GM18517 (cell line): ENCODE measurements around the gene ACP2.

Experiments used
- ATAC-seq: cut with Tn5 transposase; IDR thresholded peaks from one replicate; pipeline ENCODE4 v1.9.1; 2021; ENCODE audit warnings: mild to moderate bottlenecking, moderate library complexity; ENCODE audit not compliant: unreplicated experiment

The ACP2 gene

GRCh38 chr11:47244448-47245350 lies 3.9 kb downstream of the ACP2 start:
- no peak for ATAC-seq

DNA sequence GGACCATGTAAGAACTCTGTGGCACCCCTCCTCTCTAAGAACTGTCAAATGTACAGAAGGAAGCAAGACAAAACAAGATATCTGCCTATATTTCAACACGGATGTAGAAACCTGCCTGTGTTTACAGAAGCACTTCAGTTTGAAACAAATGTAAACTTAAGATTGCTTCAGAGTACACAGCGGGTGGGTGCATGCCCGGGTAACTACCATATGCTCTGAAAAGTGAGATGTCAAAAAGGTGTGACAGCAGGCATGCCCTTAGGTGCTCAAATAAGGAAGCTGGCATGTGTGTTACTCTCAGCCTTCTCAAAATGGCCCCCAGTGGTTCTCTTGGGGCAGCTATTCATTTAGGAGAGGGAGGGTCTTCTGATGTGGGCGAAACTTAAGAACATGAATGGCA lies 5.2 kb downstream of the ACP2 start:
- no peak for ATAC-seq

DNA sequence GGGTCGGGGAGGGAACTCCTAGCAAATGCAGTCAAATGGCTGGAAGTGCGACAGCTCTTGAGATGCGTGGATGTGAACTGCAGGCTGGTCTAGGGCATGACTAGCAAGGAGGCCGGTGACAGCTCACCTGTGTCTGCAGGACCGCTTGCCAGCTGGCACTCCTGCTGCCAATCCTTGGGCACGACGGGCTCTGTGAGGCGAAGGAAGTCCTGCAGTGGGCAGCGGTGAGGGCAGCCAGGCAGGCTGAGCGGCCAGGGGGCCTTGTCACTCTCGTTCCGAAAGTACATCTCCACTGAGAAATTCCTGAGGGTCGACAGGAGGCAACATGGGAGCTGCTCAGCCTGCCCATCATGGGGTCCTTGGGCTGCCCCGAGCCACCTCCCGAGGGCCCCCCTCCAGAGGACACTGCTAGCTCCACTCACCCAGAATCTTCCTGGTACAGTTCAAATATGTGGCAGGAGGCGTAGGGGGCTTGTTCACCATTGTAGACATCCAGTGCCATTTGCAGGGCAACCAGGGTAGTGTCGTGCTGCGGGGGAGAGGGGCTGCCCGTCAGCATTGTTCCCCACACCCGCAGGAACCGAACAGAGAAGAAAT lies 5.9 kb downstream of the ACP2 start:
- ATAC-seq: no peak

DNA sequence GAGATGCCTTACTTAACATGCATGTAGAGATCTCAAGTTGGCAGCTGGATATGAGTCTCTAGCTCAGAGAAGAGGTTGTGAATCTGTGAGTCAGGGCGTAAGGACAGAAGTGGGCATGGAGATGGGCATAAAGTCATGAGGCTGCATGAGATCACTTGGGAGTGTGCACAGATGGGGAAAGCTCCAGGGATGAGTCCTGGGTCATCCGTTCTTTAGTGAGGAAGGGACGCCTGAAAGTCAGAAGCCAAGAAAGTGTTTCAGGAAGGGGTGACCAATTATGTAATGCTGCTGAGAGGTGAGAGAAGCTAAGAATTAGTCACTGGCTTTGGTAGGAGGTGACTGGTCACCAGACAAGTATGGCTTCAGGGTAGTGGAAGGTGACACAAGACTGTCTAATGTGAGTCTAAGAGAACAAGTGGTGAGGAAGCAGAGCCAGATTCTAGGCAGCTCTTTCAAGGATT lies 6.7 kb downstream of the ACP2 start:
- no peak for ATAC-seq

DNA sequence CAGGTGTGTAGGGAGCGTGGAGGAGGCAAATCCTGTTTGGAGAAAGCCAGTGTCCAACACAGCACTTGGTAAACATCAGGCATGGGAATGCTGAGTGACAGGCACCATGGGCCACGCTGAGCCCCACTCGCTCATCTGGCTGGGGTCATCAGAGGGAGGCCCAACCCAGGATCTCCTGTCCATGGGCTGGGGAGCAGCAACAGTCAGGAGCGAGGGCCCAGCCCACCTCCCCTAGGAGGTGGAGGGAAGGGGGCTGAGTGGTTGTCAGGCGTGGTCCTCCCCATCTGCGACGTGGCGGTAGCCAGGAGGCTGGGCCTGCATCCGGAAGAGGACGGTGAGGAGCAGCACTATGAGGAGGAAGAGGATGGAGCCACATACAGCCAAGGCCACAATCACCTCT lies 8.8 kb downstream of the ACP2 start:
- no peak for ATAC-seq

DNA sequence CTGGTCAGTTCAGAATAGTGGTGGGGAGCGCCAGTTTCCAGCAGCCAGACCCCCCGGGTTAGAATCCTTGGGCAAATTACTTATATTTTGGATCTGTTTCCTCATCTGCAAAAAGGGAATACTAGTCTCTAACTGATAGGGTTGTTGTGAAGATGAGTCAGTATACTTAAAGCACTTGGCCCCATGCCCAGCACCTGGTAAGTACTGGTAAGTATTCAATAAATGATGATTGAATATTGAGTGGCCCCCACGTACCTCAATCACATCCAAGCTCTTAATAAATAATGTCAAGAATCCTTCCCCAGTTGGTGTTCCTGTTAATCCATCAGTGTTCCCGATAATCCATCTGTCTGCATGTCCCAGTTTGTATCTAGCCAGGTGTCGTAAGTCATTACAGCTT lies 12.1 kb downstream of the ACP2 start:
- ATAC-seq: no peak

- no peak for ATAC-seq
Observed at GRCh38 chr11:47235163-47235562, 13.5 kb downstream of the ACP2 start.

DNA sequence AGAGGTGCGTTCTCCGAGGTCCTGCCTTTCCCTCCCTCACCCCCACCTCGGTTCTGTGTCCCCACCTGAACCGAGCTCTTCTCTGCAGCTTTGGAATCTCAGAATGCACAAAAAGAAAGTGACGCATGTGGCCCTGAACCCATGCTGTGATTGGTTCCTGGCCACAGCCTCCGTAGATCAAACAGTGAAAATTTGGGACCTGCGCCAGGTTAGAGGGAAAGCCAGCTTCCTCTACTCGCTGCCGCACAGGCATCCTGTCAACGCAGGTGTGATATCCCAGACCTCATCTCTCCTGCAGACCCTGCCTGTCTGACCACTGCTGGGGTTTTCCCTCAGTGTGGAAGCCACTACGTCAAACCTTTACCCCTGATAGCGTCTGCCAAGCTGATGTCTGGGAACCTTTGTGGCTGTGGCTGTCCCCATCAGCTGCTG lies 13.9 kb downstream of the ACP2 start:
- no peak for ATAC-seq

DNA sequence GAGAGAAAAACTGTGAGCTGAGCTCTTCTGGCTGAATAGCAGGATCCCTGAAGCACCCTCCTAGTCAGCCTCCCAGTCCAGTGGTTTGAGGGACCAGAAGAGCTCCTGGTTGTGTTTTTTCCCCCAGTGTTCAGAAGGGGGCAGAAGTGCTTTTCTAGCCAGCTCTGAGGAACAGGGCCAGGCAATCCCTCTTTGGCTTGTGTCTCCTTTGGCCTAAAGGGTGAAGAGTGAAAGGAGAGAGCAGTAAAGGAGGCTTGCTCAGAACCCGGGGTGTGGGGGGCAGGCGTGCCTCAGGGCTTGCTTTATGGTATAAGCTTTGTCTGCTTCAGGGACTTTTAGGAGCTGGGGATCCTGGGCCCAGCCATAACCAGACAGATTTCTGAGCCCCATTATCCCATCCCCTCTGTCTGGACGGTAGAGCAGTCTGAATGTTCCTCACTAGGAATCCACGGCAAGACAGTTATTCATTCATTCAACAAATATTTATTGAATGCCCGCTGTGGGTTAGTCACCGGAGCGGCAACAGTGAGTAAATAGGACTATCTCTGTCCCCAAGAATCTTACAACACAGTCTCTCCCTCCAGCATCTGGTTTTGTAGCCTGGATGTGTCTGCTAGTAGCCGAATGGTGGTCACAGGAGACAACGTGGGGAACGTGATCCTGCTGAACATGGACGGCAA lies 14.5 kb downstream of the ACP2 start:
- no peak for ATAC-seq

DNA sequence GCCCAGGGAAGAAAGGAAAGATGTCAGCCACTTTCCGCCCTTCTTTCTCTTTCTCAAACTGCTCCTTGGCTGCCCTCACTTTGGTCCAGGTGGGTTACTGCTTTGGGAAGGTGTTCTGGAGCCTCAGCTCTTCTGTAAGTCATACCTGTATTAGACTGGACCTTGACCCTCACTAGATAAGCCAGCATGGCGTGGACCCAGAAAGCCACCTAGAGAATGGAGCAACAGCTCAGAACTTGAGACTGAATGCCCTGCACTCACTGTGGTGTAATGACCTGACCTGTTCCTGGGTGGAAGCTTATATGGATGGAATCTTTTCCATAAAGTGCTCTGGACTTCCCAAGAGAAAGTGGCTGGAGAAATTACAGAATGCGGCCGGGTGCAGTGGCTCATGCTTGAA lies 15.6 kb downstream of the ACP2 start:
- ATAC-seq: no peak

GRCh38 chr11:47229161-47229560 lies 19.5 kb downstream of the ACP2 start:
- no peak for ATAC-seq

DNA sequence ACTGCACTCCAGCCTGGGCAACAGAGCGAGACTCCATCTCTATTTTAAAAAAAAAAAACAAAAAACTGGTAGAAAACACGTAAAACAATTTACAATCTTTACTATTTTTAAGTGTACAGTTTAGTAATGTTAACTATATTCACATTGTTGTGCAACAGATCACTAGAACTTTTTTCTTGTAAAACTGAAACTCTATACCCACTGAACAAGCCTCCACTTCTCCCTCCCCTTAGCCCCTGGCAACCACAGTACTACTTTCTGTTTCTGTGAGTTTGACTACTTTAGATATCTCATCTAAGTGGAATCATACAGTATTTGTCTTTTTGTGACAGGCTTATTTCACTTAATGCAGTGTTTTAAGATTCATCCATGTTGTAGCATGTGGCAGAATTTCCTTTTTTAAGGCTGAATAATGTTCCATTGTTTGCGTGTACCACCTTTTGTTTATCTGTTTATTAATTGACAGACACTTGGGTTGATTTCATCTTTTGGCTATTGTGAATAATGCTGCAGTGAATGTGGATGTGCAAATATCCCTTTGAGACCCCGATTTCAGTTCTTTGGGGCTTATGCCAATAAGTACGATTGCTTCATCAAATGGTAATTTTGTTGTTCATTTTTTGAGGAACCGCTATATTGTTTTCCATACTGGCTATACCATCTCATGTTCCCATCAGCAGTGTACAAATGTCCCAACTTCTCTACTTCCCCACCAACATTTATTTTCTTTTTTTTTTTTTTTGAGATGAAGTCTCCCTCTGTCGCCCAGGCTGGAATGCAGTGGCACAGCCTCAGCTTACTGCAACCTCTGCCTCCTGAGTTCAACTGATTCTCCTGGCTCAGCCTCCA lies 22.8 kb downstream of the ACP2 start:
- ATAC-seq: peak; percentile 81

- no peak for ATAC-seq
Observed at GRCh38 chr11:47222696-47223095, 25.9 kb downstream of the ACP2 start.

DNA sequence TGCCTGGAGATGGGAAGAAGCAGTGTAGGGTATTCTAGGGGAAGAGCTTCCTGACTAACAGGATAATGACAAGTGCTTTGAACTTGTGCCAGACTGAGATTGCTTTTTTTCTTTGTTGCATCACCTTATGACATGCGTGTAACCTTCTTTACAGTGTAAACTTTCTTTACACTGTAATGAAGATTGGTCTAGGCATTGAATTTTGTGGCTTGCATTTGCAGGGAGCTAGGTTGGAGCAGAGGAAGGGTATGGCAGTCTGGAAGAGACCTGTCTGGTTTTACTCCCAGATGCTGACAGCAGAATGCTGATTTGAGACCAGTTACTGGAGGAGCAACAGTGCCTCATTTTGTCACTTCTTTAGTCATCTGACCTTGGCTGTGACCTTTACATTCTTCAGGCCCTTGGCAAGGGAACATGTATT lies 28.2 kb downstream of the ACP2 start:
- ATAC-seq: no peak

DNA sequence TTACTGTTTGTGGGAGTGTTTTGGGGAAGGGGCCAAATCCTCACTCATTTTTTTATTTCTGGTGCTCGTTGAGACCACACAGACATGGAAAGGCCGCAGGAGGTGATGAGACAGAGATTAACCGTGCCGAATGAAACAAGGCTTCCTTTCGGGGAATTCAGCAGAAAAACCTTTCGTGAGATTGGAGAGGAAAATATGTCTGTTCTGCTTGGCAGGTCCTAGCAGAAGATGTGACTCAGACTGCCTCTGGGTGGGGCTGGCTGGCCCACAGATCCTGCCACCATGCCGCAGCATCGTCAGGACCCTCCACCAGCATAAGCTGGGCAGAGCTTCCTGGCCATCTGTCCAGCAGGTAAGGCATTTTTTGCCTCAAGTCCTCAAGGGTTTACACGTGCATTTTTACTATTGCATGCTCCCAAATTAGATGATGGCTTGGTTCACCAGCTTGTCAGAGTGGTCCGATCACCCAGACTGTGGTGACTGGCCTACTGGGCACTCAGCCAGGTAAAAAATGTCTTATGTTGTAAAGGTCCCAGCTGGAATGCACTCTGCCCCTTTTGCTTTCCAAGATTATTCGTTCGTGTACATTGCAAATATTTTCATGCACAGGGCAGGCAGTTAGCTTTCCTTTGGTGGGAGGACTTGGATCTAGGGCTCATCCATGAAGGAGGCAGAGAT lies 32.4 kb downstream of the ACP2 start:
- ATAC-seq: no peak

DNA sequence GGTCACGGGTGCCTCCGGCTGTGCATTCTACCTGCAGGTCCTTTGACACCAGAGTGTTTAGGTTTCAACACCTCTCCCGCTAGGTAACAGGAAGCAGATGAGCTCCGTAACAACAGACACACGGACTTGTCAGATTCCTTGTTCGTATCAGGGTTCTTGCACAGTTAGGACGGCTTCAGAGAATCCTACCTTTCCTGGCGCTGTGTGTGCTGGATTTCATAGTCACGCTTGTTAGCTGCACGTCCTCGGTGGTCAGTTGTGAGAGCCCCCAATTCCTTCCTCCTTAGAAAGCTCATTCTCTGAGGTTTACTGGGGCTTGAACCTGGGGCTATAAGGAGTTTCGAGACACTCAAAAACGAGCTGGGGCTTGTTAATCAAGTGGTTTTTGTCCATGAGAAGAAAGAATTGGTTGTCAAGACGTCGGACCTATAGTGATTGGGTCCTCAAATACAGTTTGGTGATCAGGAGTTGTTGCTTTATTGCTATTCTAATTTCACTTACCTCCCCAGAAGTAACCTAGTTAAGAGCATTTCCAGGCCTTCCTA lies 33.2 kb downstream of the ACP2 start:
- no peak for ATAC-seq

- ATAC-seq: peak; percentile 77
Observed at GRCh38 chr11:47213950-47214565, 34.6 kb downstream of the ACP2 start.

DNA sequence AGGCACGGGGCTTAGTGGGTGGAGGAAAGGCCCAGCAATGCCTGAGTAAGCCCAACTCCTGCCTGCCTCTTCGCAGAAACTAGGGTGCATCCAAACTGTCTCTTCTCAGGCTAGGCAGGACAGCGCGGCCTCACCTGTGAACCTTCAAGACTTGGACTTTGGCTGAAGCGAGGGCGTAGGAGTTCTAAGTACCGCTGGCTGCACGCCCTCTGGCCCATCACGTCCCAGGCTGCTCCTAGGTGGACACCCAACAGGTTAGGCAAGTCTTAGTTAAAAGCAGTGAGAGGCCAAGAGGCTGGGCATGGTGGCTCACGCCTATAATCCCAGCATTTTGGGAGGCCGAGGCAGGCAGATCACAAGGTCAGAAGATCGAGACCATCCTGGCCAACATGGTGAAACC lies 35.7 kb downstream of the ACP2 start:
- no peak for ATAC-seq

- ATAC-seq: no peak
Observed at GRCh38 chr11:47208628-47209027, 40.0 kb downstream of the ACP2 start.
